NCI-H1048 (cell line): ENCODE measurements around the gene KLHL2.

Experiments
- DNase-seq: peaks from one replicate; lab custom pipeline; 2025; lab: John Stamatoyannopoulos, UW

The KLHL2 gene

GRCh38 chr4:165288639-165289422, 81.5 kb downstream of the KLHL2 start:
- no peak for DNase-seq

- no peak for DNase-seq
Observed at GRCh38 chr4:165289423-165289785, 82.0 kb downstream of the KLHL2 start.

GRCh38 chr4:165293061-165293460, 85.7 kb downstream of the KLHL2 start:
- no peak for DNase-seq

GRCh38 chr4:165293927-165294649, 86.7 kb downstream of the KLHL2 start:
- DNase-seq: no peak

- DNase-seq: no peak
Observed at GRCh38 chr4:165294907-165295306, 87.5 kb downstream of the KLHL2 start.

- DNase-seq: no peak
Observed at GRCh38 chr4:165297626-165298025, 90.3 kb downstream of the KLHL2 start.

- no peak for DNase-seq
Observed at GRCh38 chr4:165299399-165300060, 92.2 kb downstream of the KLHL2 start.

GRCh38 chr4:165301833-165302232, 94.5 kb downstream of the KLHL2 start:
- no peak for DNase-seq

GRCh38 chr4:165302658-165303057, 95.3 kb downstream of the KLHL2 start:
- DNase-seq: no peak

- no peak for DNase-seq
Observed at GRCh38 chr4:165308166-165308565, 100.8 kb downstream of the KLHL2 start.

GRCh38 chr4:165308606-165309005, 101.2 kb downstream of the KLHL2 start:
- no peak for DNase-seq

- no peak for DNase-seq
Observed at GRCh38 chr4:165309456-165309855, 102.1 kb downstream of the KLHL2 start.

GRCh38 chr4:165312506-165312905, 105.1 kb downstream of the KLHL2 start:
- no peak for DNase-seq

- DNase-seq: no peak
Observed at GRCh38 chr4:165319030-165319429, 111.7 kb downstream of the KLHL2 start.

- no peak for DNase-seq
Observed at GRCh38 chr4:165319509-165319908, 112.1 kb downstream of the KLHL2 start.

GRCh38 chr4:165324236-165324917, 117.0 kb downstream of the KLHL2 start:
- DNase-seq: no peak

GRCh38 chr4:165324918-165325304, 117.5 kb downstream of the KLHL2 start:
- no peak for DNase-seq

- DNase-seq: no peak
Observed at GRCh38 chr4:165325732-165326512, 118.6 kb downstream of the KLHL2 start.

- DNase-seq: no peak
Observed at GRCh38 chr4:165326831-165327210, 119.5 kb downstream of the KLHL2 start.

GRCh38 chr4:165327211-165328100, 120.1 kb downstream of the KLHL2 start, which contains the start of gene MSMO1:
Gene MSMO1, plus strand, starts transcription at chr4:165327669. Its CDS starts 5,702 bp downstream, at chr4:165333371.
- peak; percentile 96 for DNase-seq

GRCh38 chr4:165328101-165328425, 120.7 kb downstream of the KLHL2 start:
- no peak for DNase-seq
